NCI-H1694 (cell line): ENCODE data around the gene RPS6KA2.
"Not testable (repeated sequence)": the region's sequence is repeated elsewhere in the genome, so short reads cannot be mapped to it uniquely, and the experiment has no call there.

Experiments used
- DNase-seq: peaks from one replicate; lab custom pipeline; 2025; lab: John Stamatoyannopoulos, UW

The RPS6KA2 gene

DNA sequence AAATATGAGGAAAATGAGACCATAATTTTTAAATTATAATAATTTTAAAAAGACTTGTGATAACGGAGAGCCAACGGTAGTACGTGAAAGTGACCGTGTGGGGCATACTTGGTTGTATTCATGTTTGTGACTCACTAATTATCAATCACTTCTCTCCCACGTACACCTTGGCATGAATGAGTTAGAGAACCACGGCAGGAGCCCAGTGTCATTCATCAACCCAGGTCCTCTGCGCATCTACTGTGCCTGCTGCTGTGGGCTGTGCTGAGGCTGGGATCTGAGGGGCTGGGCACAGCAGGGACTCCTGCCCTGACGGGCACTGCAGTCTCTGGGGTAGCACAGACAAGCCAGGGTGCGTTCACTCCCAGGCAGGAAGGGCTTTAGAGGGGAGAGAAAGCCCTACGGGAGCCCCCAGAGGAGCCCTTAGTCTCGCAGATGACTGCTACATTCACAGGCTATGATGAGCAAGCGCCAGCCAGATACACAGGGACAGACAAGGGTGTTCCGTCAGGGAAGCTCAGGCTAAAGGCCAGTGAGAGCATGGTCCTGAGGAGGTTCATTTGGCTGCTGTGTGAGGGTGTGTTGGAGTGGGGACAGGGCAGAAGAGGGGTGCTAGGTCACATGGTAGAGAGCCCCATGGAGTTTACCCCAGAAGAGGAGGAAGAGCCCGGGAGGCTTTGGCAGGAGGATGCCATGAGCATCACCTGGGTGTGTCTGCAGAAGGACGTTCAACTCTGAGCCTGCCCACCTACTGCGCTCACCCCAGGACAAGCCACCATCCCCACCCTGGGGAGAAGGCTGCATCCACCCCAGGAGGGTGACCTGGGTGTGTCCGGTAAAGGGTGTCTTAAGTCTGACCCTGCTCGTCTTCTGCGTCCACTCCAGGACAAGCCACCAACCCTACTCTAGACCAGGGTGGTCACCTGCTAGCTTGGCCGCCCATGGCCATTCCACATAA lies 8.2 kb upstream of the RPS6KA2 start:
- DNase-seq, result no peak

DNA sequence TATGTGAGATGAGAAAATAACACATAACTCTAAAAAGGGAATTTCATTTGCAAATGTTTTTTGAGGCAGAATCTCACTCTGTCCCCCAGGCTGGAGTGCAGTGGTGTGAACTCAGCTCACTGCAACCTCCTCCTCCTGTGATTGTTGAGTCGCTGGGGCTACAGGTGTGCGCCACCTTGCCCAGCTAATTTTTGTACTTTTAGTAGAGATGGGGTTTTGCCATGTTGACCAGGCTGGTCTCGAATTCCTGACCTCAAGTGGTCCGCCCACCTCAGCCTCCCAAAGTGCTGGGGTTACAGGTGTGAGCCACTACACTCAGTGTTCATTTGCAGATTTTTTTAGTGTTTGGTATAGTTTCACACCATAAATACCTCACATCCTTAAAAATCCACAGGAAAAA lies 7.5 kb upstream of the RPS6KA2 start:
- not testable (repeated sequence) for DNase-seq

DNA sequence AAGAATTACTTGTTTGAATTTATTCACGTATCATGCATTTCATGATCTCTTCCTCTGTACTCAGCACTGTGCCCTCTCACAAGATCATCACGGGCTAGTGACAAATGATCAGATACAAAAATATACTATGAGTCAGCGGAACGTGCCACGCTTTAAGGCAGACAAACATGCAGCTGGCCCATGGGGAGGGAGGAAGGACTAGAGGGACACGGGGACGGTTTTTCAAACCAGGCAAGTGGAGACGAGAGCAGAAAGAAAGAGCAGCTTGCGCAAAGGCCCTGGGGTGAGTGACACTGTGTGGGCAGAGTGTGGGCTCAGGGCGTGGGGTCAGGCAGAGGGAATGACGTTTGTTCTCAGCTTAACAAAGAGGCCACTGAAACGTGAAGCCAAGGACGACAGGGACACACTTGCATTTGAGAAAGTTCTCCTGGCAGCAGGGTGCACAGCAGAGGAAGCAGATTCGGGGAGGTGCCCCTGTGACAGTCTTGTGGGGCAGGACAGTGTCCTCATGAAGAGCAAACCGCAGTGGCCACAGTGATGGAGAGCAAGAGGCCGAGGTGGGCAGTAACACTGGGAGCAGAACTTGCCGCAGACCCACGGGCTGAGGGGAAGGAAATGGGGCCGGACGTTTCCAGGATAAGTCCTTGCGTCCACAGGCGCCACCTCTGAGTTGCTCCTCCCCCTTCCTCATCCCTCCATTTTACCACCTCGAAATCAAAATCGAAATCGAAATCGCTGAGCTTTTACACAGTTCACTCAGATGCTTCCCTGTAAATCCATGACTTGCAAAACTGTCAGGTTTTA lies 6.9 kb upstream of the RPS6KA2 start:
- no peak for DNase-seq

DNA sequence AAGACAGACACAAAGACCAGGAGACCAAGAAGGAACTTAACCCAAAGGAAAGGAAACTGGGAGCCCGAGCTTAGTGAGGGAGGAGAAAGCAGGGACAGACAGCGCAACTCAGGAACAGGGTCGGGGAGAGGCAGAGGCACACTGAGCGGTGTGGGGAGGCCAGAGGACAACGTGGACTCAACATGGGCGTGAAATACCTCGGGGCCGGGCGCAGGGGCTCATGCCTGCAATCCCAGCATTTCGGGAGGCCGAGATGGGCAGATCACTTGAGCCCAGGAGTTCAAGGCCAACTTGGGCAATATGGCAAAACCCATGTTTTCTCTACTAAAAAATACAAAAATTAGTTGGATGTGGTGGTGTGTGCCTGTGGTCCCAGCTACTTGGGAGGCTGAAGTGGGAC lies 5.7 kb upstream of the RPS6KA2 start:
- DNase-seq, result no peak

DNA sequence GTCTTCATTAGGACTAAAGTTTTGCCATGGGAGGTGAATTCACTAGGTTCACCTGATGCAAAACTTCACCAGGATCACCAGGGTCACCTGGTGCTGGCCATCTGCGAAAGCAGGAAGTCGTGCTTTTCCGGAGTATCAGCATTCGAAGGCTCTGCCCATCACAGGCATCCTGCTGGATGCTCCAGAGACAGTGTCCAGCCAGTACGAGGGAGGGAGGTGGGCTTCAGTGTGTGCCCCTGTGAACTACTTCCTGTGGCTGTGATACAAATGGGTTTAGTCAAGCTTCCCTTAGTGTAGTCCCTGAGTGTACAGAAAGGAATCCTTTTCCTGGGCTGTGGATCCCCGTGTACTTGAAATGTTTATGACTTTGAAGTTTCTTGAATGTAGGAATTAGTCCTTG lies 3.4 kb upstream of the RPS6KA2 start:
- DNase-seq, result no peak

DNA sequence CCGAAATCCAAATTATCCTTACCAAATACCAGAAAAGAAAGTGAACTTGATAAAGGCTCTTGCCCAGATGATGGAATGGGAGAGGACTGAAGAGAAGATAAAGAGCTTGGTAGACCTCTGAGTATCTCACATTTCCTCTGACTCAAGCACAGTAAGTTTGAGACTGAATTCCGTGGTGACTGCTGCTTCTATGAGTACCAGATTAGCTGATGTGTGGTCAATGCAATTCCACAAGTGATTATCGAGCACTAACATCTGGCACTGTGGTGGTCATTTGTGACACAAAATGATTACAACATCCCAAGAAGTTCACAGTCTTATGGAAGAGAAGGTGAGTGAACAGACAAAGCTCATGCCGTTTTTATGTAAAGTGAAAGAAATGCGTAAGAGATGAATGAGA lies 2.6 kb upstream of the RPS6KA2 start:
- DNase-seq, result no peak

DNA sequence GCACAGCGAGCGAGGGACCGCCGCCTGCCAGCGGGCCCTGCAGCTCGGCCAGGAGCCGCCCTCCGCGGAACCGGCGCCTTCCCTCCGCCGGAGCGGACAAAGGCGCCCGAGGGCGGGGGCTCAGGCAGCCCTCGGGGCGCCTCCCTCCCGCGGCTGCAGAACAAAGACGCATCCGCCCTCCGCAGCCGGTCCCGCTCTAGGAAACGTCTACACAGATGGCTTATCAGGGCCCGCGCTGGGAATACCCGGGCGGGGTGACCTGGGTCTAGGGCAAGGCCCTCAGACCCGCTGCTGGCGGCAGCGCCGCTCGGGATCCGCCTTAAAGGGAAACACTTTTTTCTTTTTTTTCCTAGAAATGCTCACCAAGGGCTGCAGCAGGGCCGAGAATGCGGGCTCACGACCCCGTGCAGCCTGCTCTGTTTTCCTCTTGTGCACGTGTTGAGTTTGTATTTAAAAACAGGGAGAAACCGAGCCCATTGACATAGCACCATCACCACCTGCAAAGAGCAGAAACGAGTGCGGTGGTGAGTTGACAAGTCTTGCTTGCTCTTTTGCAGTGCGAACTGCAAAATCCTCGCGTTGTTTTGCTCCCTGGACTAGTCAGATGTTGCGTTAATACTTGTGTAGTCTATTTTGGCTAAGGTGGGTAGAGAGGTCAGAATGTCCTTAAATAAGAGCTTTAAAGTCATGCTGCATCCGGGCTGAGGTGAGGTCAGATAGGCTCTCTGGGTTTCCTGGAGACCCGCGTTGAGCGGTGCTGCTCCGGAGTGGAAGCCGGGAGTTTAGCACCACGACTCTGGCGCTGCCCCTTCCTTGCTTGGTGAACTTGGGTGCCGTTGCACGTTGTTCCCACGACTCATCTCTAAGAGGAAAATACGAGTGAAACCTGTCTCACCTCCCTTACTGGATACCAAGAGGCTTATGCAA lies 1.1 kb upstream of the RPS6KA2 start:
- DNase-seq, result no peak

DNA sequence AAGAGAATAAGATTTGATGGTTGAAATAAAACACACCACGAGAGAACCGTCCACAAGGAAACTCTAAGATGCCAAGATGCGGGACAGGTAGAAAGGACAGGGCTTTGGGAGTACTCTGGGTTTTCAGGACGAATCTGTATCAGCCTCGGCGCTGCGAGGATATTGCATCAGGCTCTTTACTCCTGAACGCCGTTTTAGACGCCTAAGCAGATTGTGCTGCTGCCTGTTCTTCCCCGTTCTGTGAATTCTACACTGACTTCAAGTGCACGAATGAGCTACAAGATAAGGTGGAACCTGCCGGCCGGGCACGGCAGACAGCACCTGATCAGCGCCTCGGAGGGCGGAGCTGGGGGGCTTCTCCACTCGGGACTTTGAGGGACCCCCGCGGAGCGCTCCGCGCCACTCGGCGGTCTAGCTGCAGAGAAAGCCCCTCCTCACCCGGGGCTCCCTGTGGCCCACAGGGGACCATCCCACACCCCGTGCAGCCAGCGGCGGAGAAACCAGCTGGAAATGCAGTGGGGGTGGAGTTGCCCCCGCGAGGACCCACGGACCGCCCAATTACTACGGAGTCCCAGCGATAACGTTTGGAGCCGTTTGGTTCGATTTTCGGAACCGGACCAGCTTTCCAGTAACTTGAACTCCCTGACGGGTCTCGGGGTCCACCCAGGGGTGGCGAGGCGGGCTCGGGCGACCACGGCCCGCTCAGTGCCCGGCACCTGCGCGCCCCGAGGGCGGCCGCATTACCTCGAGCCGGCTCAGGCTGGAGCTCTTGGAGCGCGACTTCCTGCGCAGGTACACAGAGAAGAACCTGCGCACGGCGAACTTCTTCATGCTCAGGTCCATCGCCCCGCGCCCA lies 646 bp downstream of the RPS6KA2 start:
- DNase-seq, result no peak

DNA sequence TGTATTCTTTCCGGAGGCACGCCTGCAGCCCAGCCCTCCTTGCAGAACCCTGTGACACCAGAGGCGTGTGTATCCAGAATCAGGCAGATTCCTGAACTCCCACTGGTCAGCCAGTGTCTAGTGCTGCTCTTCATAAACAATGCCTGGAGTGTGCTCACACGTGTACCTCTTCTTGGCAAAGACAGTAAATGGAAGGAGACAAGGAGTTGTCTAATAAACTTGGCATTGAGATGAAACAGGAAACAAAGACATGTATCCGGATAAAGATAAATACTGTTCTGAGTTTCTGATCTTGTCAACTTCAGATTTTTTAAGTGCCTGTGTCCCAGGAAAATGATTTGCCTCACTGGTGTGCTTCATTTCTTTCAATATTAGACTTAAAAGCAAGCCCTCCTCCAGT lies 1.7 kb downstream of the RPS6KA2 start:
- DNase-seq, result no peak

DNA sequence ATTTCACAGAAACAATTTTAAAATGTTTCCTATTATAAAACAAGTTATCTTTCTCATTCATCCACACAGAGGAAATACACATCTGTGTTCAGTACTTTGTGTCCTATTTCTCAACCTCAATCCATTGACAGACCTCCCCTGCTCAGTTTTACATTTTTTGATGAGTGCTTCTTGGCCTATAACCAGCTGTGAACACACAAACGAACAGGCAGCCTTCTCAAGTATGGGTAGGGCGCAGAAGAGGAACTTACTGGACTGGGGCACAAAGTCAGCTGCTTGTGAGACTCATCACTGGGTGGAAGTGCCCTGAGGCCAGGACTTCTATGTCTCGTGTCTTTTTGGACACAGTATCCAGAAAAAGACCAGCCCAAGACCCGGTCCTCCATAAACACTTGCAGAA lies 2.8 kb downstream of the RPS6KA2 start:
- no peak for DNase-seq

DNA sequence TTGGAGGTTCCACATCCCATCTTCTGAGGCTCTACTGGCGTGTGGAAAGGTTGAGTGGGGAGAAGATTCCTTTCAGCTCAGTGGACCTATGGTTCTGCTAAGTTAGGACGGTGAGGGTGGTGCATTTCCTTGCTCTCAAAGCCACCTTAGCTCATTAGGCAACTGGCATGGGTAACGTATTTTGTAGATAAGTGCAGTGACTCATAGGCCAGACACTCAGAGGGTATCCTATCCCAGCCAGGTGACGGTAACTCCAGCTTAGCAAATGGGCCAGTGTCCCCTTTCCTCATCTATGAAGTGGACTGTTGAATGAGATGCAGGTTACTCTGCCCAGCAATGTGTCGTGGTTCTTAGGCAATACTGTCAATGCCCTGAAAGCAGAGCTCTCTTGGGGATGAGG lies 3.7 kb downstream of the RPS6KA2 start:
- DNase-seq, result no peak

DNA sequence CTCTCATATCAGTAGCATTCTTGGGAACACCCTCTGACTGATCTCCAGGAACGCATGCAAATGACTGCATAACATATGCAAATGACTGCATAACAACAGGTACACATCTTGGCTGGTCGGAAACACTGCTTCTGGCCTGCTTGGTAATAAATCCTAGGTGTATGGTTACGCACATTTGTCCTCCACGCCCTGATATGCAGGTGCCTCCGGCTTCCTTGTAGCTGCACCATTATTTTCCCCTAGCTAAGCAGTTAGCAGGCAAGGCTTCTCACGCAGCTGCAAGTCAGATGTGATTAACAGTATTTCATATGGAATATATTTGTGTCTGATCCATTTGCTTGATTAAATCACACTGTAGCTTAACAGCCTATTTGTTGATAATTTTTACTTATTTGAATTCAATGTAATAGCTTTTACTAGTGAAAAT lies 5.9 kb downstream of the RPS6KA2 start:
- no peak for DNase-seq

DNA sequence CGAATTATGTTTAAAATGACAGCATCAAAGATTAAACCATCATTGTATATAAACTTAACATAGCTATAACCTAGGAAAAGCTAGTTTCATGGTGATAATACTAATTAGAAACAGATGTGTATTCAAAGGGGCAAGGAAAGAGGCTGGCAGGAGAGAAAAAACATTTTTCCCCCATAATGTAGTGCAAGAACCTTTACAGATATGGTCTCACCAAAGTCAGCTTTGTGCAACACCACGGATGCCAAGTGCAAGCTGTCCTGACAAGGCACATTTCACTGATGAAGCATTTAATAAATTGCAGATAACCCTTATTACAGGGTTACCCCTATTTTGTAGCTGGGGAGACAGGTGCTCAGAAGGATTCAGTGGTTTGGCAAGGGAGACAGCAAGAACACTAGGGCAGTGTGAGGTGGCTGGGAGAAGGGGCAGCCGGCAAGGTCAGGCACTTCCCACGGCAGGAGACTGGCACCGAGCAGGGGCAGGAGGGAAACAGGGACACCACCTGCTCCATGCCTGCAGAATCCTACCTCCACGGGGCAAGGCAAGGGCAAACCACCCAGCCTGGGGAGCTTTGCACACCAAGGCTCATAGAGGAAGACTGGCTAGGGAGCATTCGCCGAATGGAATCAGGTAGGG lies 6.5 kb downstream of the RPS6KA2 start:
- DNase-seq, result no peak

DNA sequence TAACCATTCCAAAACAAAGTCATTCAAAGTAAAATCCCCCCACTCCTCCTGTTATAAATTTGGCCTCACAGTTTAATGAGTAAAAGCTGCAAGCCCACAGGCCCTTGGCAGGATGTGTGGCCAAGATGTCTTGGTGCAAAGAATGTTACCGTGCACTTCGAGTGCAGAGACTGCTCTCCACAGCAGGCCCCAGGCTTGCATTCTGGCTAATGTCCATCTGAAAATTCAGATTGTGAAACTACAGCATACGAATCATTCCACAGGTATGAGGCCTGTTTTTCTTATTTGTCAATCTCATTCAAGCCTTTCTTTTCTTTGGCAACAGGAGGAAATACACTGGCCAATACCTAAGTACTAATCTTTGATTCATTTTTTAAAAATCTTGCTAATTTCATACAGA lies 7.1 kb downstream of the RPS6KA2 start:
- DNase-seq, result no peak

DNA sequence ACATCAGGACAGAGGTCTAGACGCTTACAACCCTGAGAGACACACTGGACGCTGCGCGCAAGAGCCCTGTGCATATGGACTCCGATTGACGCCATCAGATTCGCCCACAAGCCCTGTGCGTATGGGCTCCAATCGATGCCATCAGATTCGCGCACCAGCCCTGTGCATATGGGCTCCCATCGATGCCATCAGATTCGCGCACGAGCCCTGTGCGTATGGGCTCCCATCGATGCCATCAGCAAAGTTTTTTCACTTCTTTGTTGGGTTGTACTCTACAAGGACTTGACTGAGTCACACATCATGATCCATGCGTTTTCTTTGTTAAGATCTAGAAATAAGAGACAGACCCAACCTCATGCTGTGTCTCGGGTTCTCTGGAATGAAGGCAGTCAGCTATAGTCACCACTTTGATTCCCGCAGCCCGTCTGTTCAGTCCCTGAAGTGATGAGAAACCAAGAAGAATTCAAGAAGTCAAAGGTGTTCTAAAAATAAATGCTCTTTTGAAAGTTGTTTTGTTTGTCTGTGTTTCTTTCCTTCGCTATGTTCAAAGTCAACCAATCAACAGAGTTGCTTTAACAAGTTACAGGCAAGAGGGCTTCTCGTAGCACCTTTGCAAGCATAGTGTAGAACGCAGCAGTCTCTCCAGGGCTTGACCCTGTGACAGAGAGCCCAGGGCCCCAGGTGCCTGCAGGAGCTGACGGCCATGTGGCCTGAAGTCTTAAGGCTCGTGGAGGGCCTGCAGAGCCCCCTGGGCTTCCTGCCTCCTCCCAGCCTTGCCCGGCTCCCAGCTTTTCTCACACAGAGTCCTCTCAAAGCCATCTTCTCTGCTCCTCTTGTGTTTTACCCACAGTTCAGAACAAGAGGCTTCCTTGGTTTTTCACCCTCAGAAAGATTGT lies 7.9 kb downstream of the RPS6KA2 start:
- no peak for DNase-seq

DNA sequence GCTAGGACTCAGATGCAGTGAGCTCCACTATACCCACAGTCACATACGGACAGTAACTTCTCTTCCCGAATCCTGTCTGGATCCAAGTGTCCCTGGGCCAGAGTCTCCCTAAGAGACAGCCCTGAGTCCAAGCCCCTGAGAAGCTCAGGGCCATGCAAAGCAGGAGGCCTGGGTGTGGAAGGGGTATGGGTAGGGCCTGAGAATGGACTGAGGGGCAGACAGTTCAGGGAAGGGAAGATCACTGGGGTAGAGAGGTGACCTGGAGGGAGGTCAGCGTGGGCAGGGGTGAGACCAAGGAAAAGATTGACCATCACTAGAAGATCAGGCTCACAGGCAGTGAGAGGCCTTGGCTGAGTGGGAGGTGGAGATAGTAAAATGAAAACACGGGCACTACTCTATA lies 8.8 kb downstream of the RPS6KA2 start:
- no peak for DNase-seq

DNA sequence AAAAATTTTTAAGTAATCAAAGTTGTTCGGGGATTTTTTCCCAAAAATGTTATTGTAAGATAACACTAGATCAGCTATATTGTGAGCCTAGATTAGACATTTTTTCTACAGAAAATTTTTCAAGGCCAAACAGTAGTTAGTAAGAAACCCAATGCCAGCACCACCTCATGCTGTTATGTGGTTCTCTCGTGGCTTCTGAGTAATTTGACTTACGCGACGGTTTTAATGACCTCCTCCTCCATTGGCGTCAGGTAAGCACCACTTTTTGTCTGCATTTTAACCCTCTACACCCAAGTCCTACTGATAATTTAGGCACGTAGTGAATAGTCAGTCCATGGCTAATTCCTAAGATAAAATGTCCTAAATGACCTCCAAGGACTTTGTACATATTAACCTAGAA lies 9.7 kb downstream of the RPS6KA2 start:
- DNase-seq, result no peak

DNA sequence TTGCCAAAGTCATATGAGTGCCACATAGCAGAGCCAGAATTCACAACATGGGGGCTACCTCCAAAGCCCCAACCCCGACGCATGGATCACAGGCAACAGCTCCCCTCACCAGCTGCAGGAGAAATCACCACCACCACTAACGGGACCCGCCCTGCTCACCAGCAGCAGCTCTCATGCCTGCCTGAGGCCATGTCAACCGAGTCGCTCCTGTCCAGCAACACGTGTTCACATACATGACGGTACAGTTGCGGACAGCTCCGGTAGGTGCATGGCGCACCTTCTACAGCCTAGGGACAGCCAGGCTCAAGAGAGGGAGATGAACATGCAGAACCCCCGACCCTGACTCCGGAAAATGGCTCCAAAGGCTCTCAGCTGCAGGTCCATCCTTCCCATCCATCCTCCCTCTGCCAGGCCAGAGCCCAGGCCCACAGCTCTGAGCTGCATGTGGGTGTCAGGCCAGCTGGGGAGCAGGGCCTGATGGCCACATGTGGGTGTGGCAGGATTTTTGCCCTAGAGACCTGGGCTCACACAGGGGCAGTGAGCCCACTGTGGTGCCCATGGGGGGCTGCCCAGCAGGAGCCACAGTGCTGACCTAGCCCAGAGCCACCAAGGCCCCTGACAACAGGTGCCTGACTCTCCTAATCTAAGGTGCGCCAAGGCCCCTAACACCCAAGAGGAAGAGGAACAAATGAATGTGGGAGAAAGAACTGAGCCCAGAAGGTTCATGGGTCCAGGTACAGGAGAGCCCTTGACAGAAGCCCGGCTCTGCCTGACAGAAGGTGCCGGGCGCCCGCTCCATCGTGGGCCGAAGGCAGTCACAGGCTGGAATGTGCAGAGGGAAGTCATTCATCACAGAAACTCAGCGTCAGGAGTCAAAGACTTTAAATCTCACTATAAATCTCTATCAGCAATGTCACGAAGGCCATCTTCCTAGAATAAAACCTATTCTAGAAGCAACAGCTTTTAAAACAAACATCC lies 10.5 kb downstream of the RPS6KA2 start:
- DNase-seq, result no peak
